ENCODE data around the gene MED16. TPM values are rescaled to one million over a fixed set of nuclear protein-coding genes. Genes with fewer than 3 reads are reported as not detected.

The MED16 gene
- total and polyA plus RNA-seq, 2 of the 13 experiments (the other 11 are each of a cell fraction or from before 2014, with no cell fraction given): 13.3 to 14.8 TPM

GRCh38 chr19:926589-927350 lies 33.8 kb upstream of the MED16 start (continued):
- TF ChIP-seq, protein P1, sequence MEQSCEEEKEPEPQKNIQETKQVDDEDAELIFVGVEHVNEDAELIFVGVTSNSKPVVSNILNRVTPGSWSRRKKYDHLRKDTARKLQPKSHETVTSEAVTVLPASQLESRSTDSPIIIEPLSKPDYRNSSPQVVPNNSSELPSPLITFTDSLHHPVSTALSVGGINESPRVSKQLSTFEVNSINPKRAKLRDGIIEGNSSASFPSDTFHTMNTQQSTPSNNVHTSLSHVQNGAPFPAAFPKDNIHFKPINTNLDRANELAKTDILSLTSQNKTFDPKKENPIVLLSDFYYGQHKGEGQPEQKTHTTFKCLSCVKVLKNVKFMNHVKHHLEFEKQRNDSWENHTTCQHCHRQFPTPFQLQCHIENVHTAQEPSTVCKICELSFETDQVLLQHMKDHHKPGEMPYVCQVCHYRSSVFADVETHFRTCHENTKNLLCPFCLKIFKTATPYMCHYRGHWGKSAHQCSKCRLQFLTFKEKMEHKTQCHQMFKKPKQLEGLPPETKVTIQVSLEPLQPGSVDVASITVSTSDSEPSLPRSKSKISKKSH (CRISPR knock-in tag; IDR thresholded peaks at IDR 0.05; ENCODE audit: borderline replicate concordance): no peak
- TF ChIP-seq ZNF432 (CRISPR knock-in tag; IDR thresholded peaks at IDR 0.05; ENCODE audit: borderline replicate concordance): no peak
- no peak for TF ChIP-seq ZNF776 (CRISPR knock-in tag; IDR thresholded peaks at IDR 0.05)
- TF ChIP-seq ZNF431 (CRISPR knock-in tag; IDR thresholded peaks at IDR 0.05; ENCODE audit: borderline replicate concordance, low read depth): no peak
- TF ChIP-seq ZNF75D (CRISPR knock-in tag; IDR thresholded peaks at IDR 0.05; ENCODE audit: borderline replicate concordance): no peak
- TF ChIP-seq JUNB (CRISPR knock-in tag; IDR thresholded peaks at IDR 0.05; ENCODE audit: borderline replicate concordance): no peak
- TF ChIP-seq, protein P2, sequence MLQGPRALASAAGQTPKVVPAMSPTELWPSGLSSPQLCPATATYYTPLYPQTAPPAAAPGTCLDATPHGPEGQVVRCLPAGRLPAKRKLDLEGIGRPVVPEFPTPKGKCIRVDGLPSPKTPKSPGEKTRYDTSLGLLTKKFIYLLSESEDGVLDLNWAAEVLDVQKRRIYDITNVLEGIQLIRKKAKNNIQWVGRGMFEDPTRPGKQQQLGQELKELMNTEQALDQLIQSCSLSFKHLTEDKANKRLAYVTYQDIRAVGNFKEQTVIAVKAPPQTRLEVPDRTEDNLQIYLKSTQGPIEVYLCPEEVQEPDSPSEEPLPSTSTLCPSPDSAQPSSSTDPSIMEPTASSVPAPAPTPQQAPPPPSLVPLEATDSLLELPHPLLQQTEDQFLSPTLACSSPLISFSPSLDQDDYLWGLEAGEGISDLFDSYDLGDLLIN (CRISPR knock-in tag; IDR thresholded peaks at IDR 0.05; ENCODE audit: borderline replicate concordance): no peak
- TF ChIP-seq, protein P3, sequence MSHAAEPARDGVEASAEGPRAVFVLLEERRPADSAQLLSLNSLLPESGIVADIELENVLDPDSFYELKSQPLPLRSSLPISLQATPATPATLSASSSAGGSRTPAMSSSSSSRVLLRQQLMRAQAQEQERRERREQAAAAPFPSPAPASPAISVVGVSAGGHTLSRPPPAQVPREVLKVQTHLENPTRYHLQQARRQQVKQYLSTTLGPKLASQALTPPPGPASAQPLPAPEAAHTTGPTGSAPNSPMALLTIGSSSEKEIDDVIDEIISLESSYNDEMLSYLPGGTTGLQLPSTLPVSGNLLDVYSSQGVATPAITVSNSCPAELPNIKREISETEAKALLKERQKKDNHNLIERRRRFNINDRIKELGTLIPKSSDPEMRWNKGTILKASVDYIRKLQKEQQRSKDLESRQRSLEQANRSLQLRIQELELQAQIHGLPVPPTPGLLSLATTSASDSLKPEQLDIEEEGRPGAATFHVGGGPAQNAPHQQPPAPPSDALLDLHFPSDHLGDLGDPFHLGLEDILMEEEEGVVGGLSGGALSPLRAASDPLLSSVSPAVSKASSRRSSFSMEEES (CRISPR knock-in tag; IDR thresholded peaks at IDR 0.05): peak; percentile 51; the same call in 1 of the 2 replicates
- TF ChIP-seq ZNF343 (CRISPR knock-in tag; IDR thresholded peaks at IDR 0.05): no peak
- no peak for TF ChIP-seq ZNF160 (CRISPR knock-in tag; IDR thresholded peaks at IDR 0.05)
- TF ChIP-seq ZSCAN9 (CRISPR knock-in tag; IDR thresholded peaks at IDR 0.05; ENCODE audit: borderline replicate concordance): no peak
- TF ChIP-seq, protein P4, sequence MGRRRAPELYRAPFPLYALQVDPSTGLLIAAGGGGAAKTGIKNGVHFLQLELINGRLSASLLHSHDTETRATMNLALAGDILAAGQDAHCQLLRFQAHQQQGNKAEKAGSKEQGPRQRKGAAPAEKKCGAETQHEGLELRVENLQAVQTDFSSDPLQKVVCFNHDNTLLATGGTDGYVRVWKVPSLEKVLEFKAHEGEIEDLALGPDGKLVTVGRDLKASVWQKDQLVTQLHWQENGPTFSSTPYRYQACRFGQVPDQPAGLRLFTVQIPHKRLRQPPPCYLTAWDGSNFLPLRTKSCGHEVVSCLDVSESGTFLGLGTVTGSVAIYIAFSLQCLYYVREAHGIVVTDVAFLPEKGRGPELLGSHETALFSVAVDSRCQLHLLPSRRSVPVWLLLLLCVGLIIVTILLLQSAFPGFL (CRISPR knock-in tag; IDR thresholded peaks at IDR 0.05): no peak
- no peak for TF ChIP-seq NFRKB (IDR thresholded peaks at IDR 0.05)
- TF ChIP-seq MED1 (CRISPR knock-in tag; IDR thresholded peaks at IDR 0.05): peak; percentile 50; the same call in 1 of the 2 replicates
- no peak for TF ChIP-seq GPN1 (CRISPR knock-in tag; IDR thresholded peaks at IDR 0.05; ENCODE audit: borderline replicate concordance)
- TF ChIP-seq ZNF484 (CRISPR knock-in tag; IDR thresholded peaks at IDR 0.05; ENCODE audit: borderline replicate concordance, low read depth): no peak
- no peak for TF ChIP-seq ZNF605 (CRISPR knock-in tag; IDR thresholded peaks at IDR 0.05)
- TF ChIP-seq, protein P5, sequence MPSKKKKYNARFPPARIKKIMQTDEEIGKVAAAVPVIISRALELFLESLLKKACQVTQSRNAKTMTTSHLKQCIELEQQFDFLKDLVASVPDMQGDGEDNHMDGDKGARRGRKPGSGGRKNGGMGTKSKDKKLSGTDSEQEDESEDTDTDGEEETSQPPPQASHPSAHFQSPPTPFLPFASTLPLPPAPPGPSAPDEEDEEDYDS (CRISPR knock-in tag; IDR thresholded peaks at IDR 0.05): no peak
- TF ChIP-seq ZNF382 (CRISPR knock-in tag; IDR thresholded peaks at IDR 0.05; ENCODE audit: borderline replicate concordance): no peak
- TF ChIP-seq CHCHD3 (CRISPR knock-in tag; IDR thresholded peaks at IDR 0.05): no peak
- TF ChIP-seq PLSCR1 (CRISPR knock-in tag; IDR thresholded peaks at IDR 0.05; ENCODE audit: borderline replicate concordance): no peak
- no peak for TF ChIP-seq ZNF550 (CRISPR knock-in tag; IDR thresholded peaks at IDR 0.05; ENCODE audit: borderline replicate concordance)
- no peak for TF ChIP-seq SUZ12 (IDR thresholded peaks at IDR 0.05; ENCODE audit: low read depth, low read length)
